Measurements from ENCODE around the gene BICD1. TPM values are rescaled to one million over a fixed set of nuclear protein-coding genes. Genes with fewer than 3 reads are reported as not detected.
A peak's percentile ranks its signal among the peaks of the same experiment; 100 is the strongest.

BICD1 gene
- total and polyA plus RNA-seq, 2 of the 13 experiments (the other 11 are each of a cell fraction or from before 2014, with no cell fraction given), result 4.5 to 5.2 TPM

GRCh38 chr12:32390572-32391219 is 284.0 kb downstream of the BICD1 start (continued):
- TF ChIP-seq ZNF646 (CRISPR knock-in tag; IDR thresholded peaks at IDR 0.05), result no peak
- no peak for TF ChIP-seq GMEB2 (CRISPR knock-in tag; IDR thresholded peaks at IDR 0.05; ENCODE audit: low read depth)
- TF ChIP-seq ZNF615 (CRISPR knock-in tag; IDR thresholded peaks at IDR 0.05; ENCODE audit: borderline replicate concordance), result no peak
- no peak for TF ChIP-seq NONO (IDR thresholded peaks at IDR 0.05)
- no peak for TF ChIP-seq NONO (CRISPR knock-in tag; conservative IDR thresholded peaks at IDR 0.05)
- TF ChIP-seq PBX2 (CRISPR knock-in tag; IDR thresholded peaks at IDR 0.05), result no peak
- peak; percentile 54 for TF ChIP-seq MAX (IDR thresholded peaks at IDR 0.05)
- TF ChIP-seq ZNF740 (CRISPR knock-in tag; IDR thresholded peaks at IDR 0.05), result no peak
- TF ChIP-seq ZMAT5 (CRISPR knock-in tag; IDR thresholded peaks at IDR 0.05; ENCODE audit: borderline replicate concordance, low read depth), result no peak
- peak; percentile 45; the same call in 1 of the 2 replicates for TF ChIP-seq ZNF563 (CRISPR knock-in tag; IDR thresholded peaks at IDR 0.05)
- peak; percentile 59; the same call in 1 of the 2 replicates for TF ChIP-seq GABPB1 (CRISPR knock-in tag; IDR thresholded peaks at IDR 0.05)
- peak; percentile 62; the same call in 1 of the 2 replicates for TF ChIP-seq ZFX (CRISPR knock-in tag; IDR thresholded peaks at IDR 0.05; ENCODE audit: low read depth)
- TF ChIP-seq ZSCAN9 (CRISPR knock-in tag; IDR thresholded peaks at IDR 0.05; ENCODE audit: borderline replicate concordance), result no peak
- no peak for TF ChIP-seq PBX3 (CRISPR knock-in tag; IDR thresholded peaks at IDR 0.05; ENCODE audit: borderline replicate concordance)
- TF ChIP-seq ZNF547 (CRISPR knock-in tag; IDR thresholded peaks at IDR 0.05), result peak; percentile 28; the same call in 1 of the 2 replicates
- no peak for TF ChIP-seq DRAP1 (CRISPR knock-in tag; IDR thresholded peaks at IDR 0.05)
- TF ChIP-seq TAF15 (IDR thresholded peaks at IDR 0.05; ENCODE audit: low read depth, low read length, poor library complexity, severe bottlenecking), result no peak

Data from HepG2 (cell line).